K562 (cell line): ENCODE results near the gene MICU1. TPM values are rescaled to one million over a fixed set of nuclear protein-coding genes. Genes with fewer than 3 reads are reported as not detected.

Experiments
- ATAC-seq: fragments of 200-7000 bp; cut with Tn5 transposase; 3 replicates; pipeline ENCODE4 v1.9.1; 2020; ENCODE audit warnings: moderate library complexity
- BruUV-seq: library from RNA; stranded (reverse); fragments of 400-500 nt; replicated peaks from 2 replicates; lab custom pipeline; 2021; lab: Mats Ljungman, UMichigan
- CTCF ChIA-PET: fragments of 300-600 bp; formaldehyde crosslinking; extraction: SDS; loops from one replicate; lab custom pipeline; 2021; ENCODE audit warnings: low intra/inter-chr PET ratio; lab: Yijun Ruan, JAX
- POLR2A ChIA-PET: fragments of 300-600, 350-650 bp; sonication (Branson Sonifier 250); formaldehyde crosslinking; extraction: SDS; loops from one replicate; lab custom pipeline; 2021; ENCODE audit warnings: antibody characterized with exemption, inconsistent platforms; lab: Yijun Ruan, JAX
- DNase-seq, 4 experiments: peaks; one replicate each; pipeline versions ENCODE4 v3.0.0 to v3.0.0-alpha.2; 2011 to 2018; ENCODE audit warnings: low spot score in 3 of 4, mixed read lengths in 3 of 4; ENCODE audit errors: extremely low read depth in 1 of 4
- FAIRE-seq: peaks from 2 replicates; lab custom pipeline; 2011; peaks lifted over from hg19 to GRCh38; lab: Jason Lieb, UNC
- H2AFZ ChIP-seq: 2 replicates; pipeline ENCODE4 v1.6.0; 2011; ENCODE audit warnings: low read depth, low read length, control low read depth, inconsistent platforms
- H3K27ac ChIP-seq: fragments of 200-600 bp; 3 replicates; pipeline ENCODE4 v1.8.0; 2011; ENCODE audit warnings: low read depth, mild to moderate bottlenecking, control low read depth, inconsistent platforms, low read length, moderate library complexity, mixed read lengths; ENCODE audit errors: extremely low read depth
- H3K27me3 ChIP-seq, 2 experiments: fragments of 300-600 bp in 1 of 2; 2 replicates in 1 of 2; 3 replicates in 1 of 2; pipeline versions ENCODE4 v1.6.0 to v1.8.0; 2011; ENCODE audit warnings: inconsistent platforms in 2 of 2, low read length in 2 of 2, mild to moderate bottlenecking in 1 of 2, mixed read lengths in 1 of 2, moderate library complexity in 1 of 2; ENCODE audit not compliant: control insufficient read depth in 2 of 2, insufficient read depth in 2 of 2
- H3K36me3 ChIP-seq: fragments of 300-600 bp; 3 replicates; pipeline ENCODE4 v1.8.0; 2011; ENCODE audit warnings: mild to moderate bottlenecking, low read length, inconsistent platforms; ENCODE audit not compliant: control insufficient read depth, insufficient read depth
- H3K4me1 ChIP-seq, 2 experiments: fragments of 200-600 bp in 1 of 2; replicated peaks in 1 of 2; 2 replicates in 1 of 2; 3 replicates in 1 of 2; pipeline versions ENCODE4 v1.5.1 to v1.8.0; 2011; ENCODE audit warnings: inconsistent platforms in 2 of 2, low read length in 2 of 2, mild to moderate bottlenecking in 1 of 2, mixed read lengths in 1 of 2, moderate library complexity in 1 of 2; ENCODE audit not compliant: control insufficient read depth in 2 of 2, insufficient read depth in 2 of 2
- H3K4me2 ChIP-seq: 2 replicates; pipeline ENCODE4 v1.6.1; 2011; ENCODE audit warnings: low read length, control low read depth, inconsistent platforms, mixed read lengths; ENCODE audit not compliant: insufficient read depth
- H3K4me3 ChIP-seq: fragments of 200-600 bp; sonication (generic), shearing (Covaris generic); 2 replicates; pipeline ENCODE4 v1.5.1; 2016; ENCODE audit warnings: control low read depth, inconsistent platforms
- H3K79me2 ChIP-seq: fragments of 200-600 bp; 3 replicates; pipeline ENCODE4 v1.8.0; 2011; ENCODE audit warnings: low read length, inconsistent platforms; ENCODE audit not compliant: control insufficient read depth, insufficient read depth
- H3K9ac ChIP-seq, 2 experiments: 2 replicates each; pipeline versions ENCODE4 v1.6.0 to v1.6.1; 2011; ENCODE audit warnings: low read depth in 2 of 2, low read length in 2 of 2, control low read depth in 1 of 2, inconsistent platforms in 1 of 2, mild to moderate bottlenecking in 1 of 2, mixed read lengths in 1 of 2; ENCODE audit not compliant: insufficient read depth in 1 of 2
- H3K9me1 ChIP-seq: one replicate; pipeline ENCODE4 v1.6.0; 2011; ENCODE audit warnings: inconsistent platforms, mild to moderate bottlenecking, low read length, moderate library complexity; ENCODE audit not compliant: control insufficient read depth, insufficient read depth
- H3K9me3 ChIP-seq: replicated peaks from 2 replicates; pipeline ENCODE4 v1.5.1; 2011; ENCODE audit warnings: low read depth, low read length, inconsistent platforms; ENCODE audit not compliant: control insufficient read depth, insufficient read depth
- H4K20me1 ChIP-seq: replicated peaks from 2 replicates; pipeline ENCODE4 v1.6.1; 2011; ENCODE audit warnings: low read length, inconsistent platforms, mixed read lengths; ENCODE audit not compliant: control insufficient read depth, insufficient read depth
- CHD4 ChIP-seq: fragments of 200-600 bp; sonication (generic); IDR thresholded peaks from 3 replicates; pipeline ENCODE4 v1.6.1; 2012; ENCODE audit warnings: low read depth, mild to moderate bottlenecking, mixed read lengths, low read length, inconsistent platforms; ENCODE audit not compliant: insufficient read depth, insufficient replicate concordance, poor library complexity, severe bottlenecking
- DACH1 ChIP-seq: fragments of 450-650 bp; IDR thresholded peaks from 2 replicates; pipeline ENCODE4 v1.6.1; 2018; ENCODE audit not compliant: partially characterized antibody
- IRF9 ChIP-seq: fragments of 450-650 bp; IDR thresholded peaks from 2 replicates; pipeline ENCODE4 v1.6.1; 2016; ENCODE audit warnings: missing biosample characterization, missing genetic modification characterization
- NFIC ChIP-seq: fragments of 450-650 bp; IDR thresholded peaks from 2 replicates; pipeline ENCODE4 v1.6.1; 2017; ENCODE audit warnings: mild to moderate bottlenecking, inconsistent platforms
- POLR3A ChIP-seq: IDR thresholded peaks from 2 replicates; pipeline ENCODE4 v1.6.1; 2011; ENCODE audit warnings: borderline replicate concordance, mild to moderate bottlenecking, moderate library complexity; ENCODE audit not compliant: insufficient read length, insufficient read depth; ENCODE audit errors: extremely low read depth
- PRPF4 ChIP-seq: fragments of 200-400 bp; formaldehyde crosslinking; IDR thresholded peaks from one replicate; pipeline ENCODE4 v1.6.1; 2017; ENCODE audit warnings: low read length, low read depth, mild to moderate bottlenecking; ENCODE audit not compliant: insufficient read depth, poor library complexity, severe bottlenecking
- RBM15 ChIP-seq: fragments of 200-400 bp; formaldehyde crosslinking; IDR thresholded peaks from 2 replicates; pipeline ENCODE4 v1.6.1; 2018; ENCODE audit warnings: mild to moderate bottlenecking, low read length, moderate library complexity; ENCODE audit not compliant: insufficient read depth
- ZBTB33 ChIP-seq: sonication (generic); formaldehyde crosslinking; IDR thresholded peaks from 2 replicates; pipeline ENCODE4 v1.8.1; 2023; ENCODE audit warnings: mild to moderate bottlenecking, missing genetic modification reagents
- ZNF134 ChIP-seq: fragments of 250-450 bp; sonication (Bioruptor Pico); conservative IDR thresholded peaks from 2 replicates; pipeline ENCODE4 v1.4.0; 2020
- ZNF280A ChIP-seq: fragments of 450-650 bp; IDR thresholded peaks from 2 replicates; pipeline ENCODE4 v1.6.1; 2018; ENCODE audit warnings: mild to moderate bottlenecking, low read depth; ENCODE audit not compliant: partially characterized antibody
- ZNF507 ChIP-seq: conservative IDR thresholded peaks from 2 replicates; pipeline ENCODE4 v1.6.1; 2017; ENCODE audit warnings: missing genetic modification characterization, missing compliant biosample characterization
- WGBS: fragments of 100-300 bp; shearing (Covaris generic); methylation state at CpG from one replicate; pipeline ENCODE4 v1.1.6; 2016; ENCODE audit warnings: low coverage, mixed read lengths; ENCODE audit not compliant: insufficient coverage; ENCODE audit errors: missing lambda C conversion rate; 5-methylcytosine and 5-hydroxymethylcytosine counted together
- in situ Hi-C: fragments of 300-500 bp; cut with MboI; formaldehyde crosslinking; loops from 4 replicates; pipeline ENCODE4 v1.15.0; 2018; ENCODE audit warnings: inconsistent platforms, mixed read lengths
- intact Hi-C: fragments of 100-400 bp; cut with micrococcal nuclease; formaldehyde crosslinking; loops from 2 replicates; pipeline ENCODE4 v1.14.2; 2022
- polyA plus RNA-seq, 8 experiments: library from polyadenylated mRNA; depleted of rRNA in 4 of 8; stranded (reverse) in 5 of 8; unstranded in 3 of 8; fragments of >200 nt; fragmentation: Nextera tagmentation in 2 of 8; fragmentation: Illumina TruSeq in 1 of 8; extraction: Ambion mirVana in 2 of 8; extraction: Trizol in 1 of 8; gene quantifications; 2 replicates each; pipeline versions ENCODE4 v1.2.1 to v1.2.3, GENCODE V29; 2011 to 2014; ENCODE audit warnings: inconsistent platforms in 1 of 8, missing spikeins in 1 of 8
- total RNA-seq, 7 experiments: library from RNA; depleted of rRNA in 6 of 7; stranded (reverse); fragments of >200 nt in 6 of 7; fragmentation: Illumina TruSeq in 2 of 7; extraction: Trizol in 2 of 7; gene quantifications; 2 replicates each; pipeline versions ENCODE4 v1.2.1 to v1.2.3, GENCODE V29; 2011 to 2021; ENCODE audit warnings: low replicate concordance in 1 of 7

Gene MICU1
- total and polyA plus RNA-seq, 9 of the 15 experiments (the other 6 are each of a cell fraction or from before 2014, with no cell fraction given), result 29.3 to 76.8 (median 48.4) TPM

- Histone ChIP-seq H4K20me1 (no peaks in the 10 kb centered on the region), H3K4me1 (no peaks in the 10 kb centered on the region), H3K4me3 (no peak overlapping the region), H3K9ac (no peak overlapping the region), H3K9me3 (no peaks in the 10 kb centered on the region), H3K79me2 (peaks cover 26% of the 10 kb centered on the region; the same call in 2 of the 3 replicates), H3K27me3 (no peaks in the 10 kb centered on the region), H3K4me2 (no peak overlapping the region), H3K9me1 (no peaks in the 10 kb centered on the region), H2AFZ (no peak overlapping the region), H3K27ac (no peak overlapping the region), H3K36me3 (no peaks in the 10 kb centered on the region)
- ChIA-PET CTCF (no interaction called here), POLR2A (no interaction called here)
- no peak for TF ChIP-seq ZNF507 (tag)
- 65% methylated on average over 3 of the region's 3 CpGs for WGBS
- FAIRE-seq, result no peak
- BruUV-seq, result no TSS peak
- intact Hi-C loops (no loop called here), in situ Hi-C loops (no loop called here)
- no peak for DNase-seq
- ATAC-seq, result no peak
Measured at GRCh38 chr10:72588266-72588665, 37.6 kb downstream of the MICU1 start.

GRCh38 chr10:72587568-72587967, 38.3 kb downstream of the MICU1 start:
- POLR2A ChIA-PET, result interaction anchor here (0.6 kb wide), 1 partner anchor 14 kb away, joined by 3 read pairs; no protein-coding TSS in a partner anchor
- intact Hi-C loops (no loop called here), in situ Hi-C loops (no loop called here)
- Histone ChIP-seq H3K9me1 (no peaks in the 10 kb centered on the region), H2AFZ (no peak overlapping the region), H3K27ac (no peak overlapping the region), H3K9me3 (no peaks in the 10 kb centered on the region), H3K4me3 (no peak overlapping the region), H3K79me2 (peaks cover 24% of the 10 kb centered on the region; the same call in 2 of the 3 replicates), H3K9ac (no peak overlapping the region), H3K27me3 (no peaks in the 10 kb centered on the region), H3K36me3 (no peaks in the 10 kb centered on the region), H4K20me1 (no peaks in the 10 kb centered on the region), H3K4me2 (no peak overlapping the region), H3K4me1 (no peaks in the 10 kb centered on the region)
- CTCF ChIA-PET, result no interaction called here
- ATAC-seq (no peak), DNase-seq (no peak), FAIRE-seq (no peak)
- no TSS peak for BruUV-seq
- WGBS, result 74% methylated on average over 5 of the region's 5 CpGs
- TF ChIP-seq ZBTB33 (CRISPR knock-in tag), result no peak
- no peak for TF ChIP-seq NFIC
- TF ChIP-seq RBM15, result no peak
- no peak for TF ChIP-seq DACH1
- TF ChIP-seq ZNF280A, result no peak
- TF ChIP-seq IRF9 (tag), result no peak
- TF ChIP-seq CHD4, result no peak
- TF ChIP-seq PRPF4, result no peak
- TF ChIP-seq POLR3A, result no peak
- no peak for TF ChIP-seq ZNF134 (CRISPR knock-in tag)
